Measurements from ENCODE around the gene A2M.

- TF ChIP-seq RAD21 (IDR thresholded peaks at IDR 0.05 in 1 of 2, conservative IDR thresholded peaks at IDR 0.05 in 1 of 2; ENCODE audit: low read depth in 2 of 2, low read length in 2 of 2) = no peak
- no peak for TF ChIP-seq POLR2A (IDR thresholded peaks at IDR 0.05; ENCODE audit: control extremely low read depth in 1 of 2, low read depth in 2 of 2, low read length in 2 of 2)
- TF ChIP-seq, protein P1, sequence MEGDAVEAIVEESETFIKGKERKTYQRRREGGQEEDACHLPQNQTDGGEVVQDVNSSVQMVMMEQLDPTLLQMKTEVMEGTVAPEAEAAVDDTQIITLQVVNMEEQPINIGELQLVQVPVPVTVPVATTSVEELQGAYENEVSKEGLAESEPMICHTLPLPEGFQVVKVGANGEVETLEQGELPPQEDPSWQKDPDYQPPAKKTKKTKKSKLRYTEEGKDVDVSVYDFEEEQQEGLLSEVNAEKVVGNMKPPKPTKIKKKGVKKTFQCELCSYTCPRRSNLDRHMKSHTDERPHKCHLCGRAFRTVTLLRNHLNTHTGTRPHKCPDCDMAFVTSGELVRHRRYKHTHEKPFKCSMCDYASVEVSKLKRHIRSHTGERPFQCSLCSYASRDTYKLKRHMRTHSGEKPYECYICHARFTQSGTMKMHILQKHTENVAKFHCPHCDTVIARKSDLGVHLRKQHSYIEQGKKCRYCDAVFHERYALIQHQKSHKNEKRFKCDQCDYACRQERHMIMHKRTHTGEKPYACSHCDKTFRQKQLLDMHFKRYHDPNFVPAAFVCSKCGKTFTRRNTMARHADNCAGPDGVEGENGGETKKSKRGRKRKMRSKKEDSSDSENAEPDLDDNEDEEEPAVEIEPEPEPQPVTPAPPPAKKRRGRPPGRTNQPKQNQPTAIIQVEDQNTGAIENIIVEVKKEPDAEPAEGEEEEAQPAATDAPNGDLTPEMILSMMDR (IDR thresholded peaks at IDR 0.05; ENCODE audit: control extremely low read depth in 1 of 3, insufficient read depth in 1 of 3, low read depth in 1 of 3, low read length in 3 of 3) = no peak
- TF ChIP-seq SP2 (IDR thresholded peaks at IDR 0.05; ENCODE audit: low read length) = no peak
- no peak for TF ChIP-seq ASH2L (IDR thresholded peaks at IDR 0.05; ENCODE audit: low read length)
- TF ChIP-seq, protein P2, sequence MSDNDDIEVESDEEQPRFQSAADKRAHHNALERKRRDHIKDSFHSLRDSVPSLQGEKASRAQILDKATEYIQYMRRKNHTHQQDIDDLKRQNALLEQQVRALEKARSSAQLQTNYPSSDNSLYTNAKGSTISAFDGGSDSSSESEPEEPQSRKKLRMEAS (IDR thresholded peaks at IDR 0.05) = no peak
- no peak for TF ChIP-seq USF2 (IDR thresholded peaks at IDR 0.05; ENCODE audit: low read length)
- no peak for TF ChIP-seq CTBP2 (IDR thresholded peaks at IDR 0.05; ENCODE audit: borderline replicate concordance, insufficient read depth, insufficient read length, low read length)
Observed at GRCh38 chr12:9135903-9136310, 20.2 kb upstream of the A2M start.

All from H1 (cell line).